Endodermal cell (in vitro differentiated cells): ENCODE data around the gene AMBRA1. TPM values are rescaled to one million over a fixed set of nuclear protein-coding genes. Genes with fewer than 3 reads are reported as not detected.

Experiments used
- DNase-seq: peaks from one replicate; pipeline ENCODE4 v3.0.0-alpha.2; 2017
- H3K27ac ChIP-seq: 2 replicates; pipeline ENCODE4 v1.5.1; 2013; ENCODE audit warnings: mild to moderate bottlenecking, low read depth, low read length, moderate library complexity
- H3K27me3 ChIP-seq: 2 replicates; pipeline ENCODE4 v1.6.1; 2013; ENCODE audit warnings: mild to moderate bottlenecking, low read length, moderate library complexity; ENCODE audit not compliant: insufficient read depth, control insufficient read depth, poor library complexity, severe bottlenecking
- H3K36me3 ChIP-seq: 2 replicates; pipeline ENCODE4 v1.7.0; 2013; ENCODE audit warnings: mild to moderate bottlenecking, low read length, moderate library complexity; ENCODE audit not compliant: control insufficient read depth, insufficient read depth
- H3K4me1 ChIP-seq: one replicate; pipeline ENCODE4 v1.7.0; 2013; ENCODE audit warnings: low read length; ENCODE audit not compliant: control insufficient read depth, insufficient read depth
- H3K4me3 ChIP-seq: 2 replicates; pipeline ENCODE4 v1.5.1; 2013; ENCODE audit warnings: mild to moderate bottlenecking, low read length, moderate library complexity
- H3K9ac ChIP-seq: 2 replicates; pipeline ENCODE4 v1.6.1; 2013; ENCODE audit warnings: mild to moderate bottlenecking, low read length, moderate library complexity; ENCODE audit not compliant: poor library complexity, severe bottlenecking; ENCODE audit errors: extremely low read depth
- H3K9me3 ChIP-seq: 2 replicates; pipeline ENCODE4 v1.6.1; 2013; ENCODE audit warnings: mild to moderate bottlenecking, low read length, moderate library complexity; ENCODE audit not compliant: control insufficient read depth
- H3K27ac Mint-ChIP-seq: 2 replicates; pipeline ENCODE4 v1.8.0; 2020; ENCODE audit warnings: mixed read lengths
- H3K27me3 Mint-ChIP-seq: 2 replicates; pipeline ENCODE4 v1.8.0; 2021; ENCODE audit warnings: mild to moderate bottlenecking, mixed read lengths; ENCODE audit not compliant: insufficient read depth
- H3K36me3 Mint-ChIP-seq: 2 replicates; pipeline ENCODE4 v1.8.0; 2020; ENCODE audit warnings: low read depth, mixed read lengths
- H3K4me1 Mint-ChIP-seq: 2 replicates; pipeline ENCODE4 v1.8.0; 2020; ENCODE audit warnings: mixed read lengths
- H3K4me3 Mint-ChIP-seq: 2 replicates; pipeline ENCODE4 v1.8.0; 2020; ENCODE audit warnings: mild to moderate bottlenecking, moderate library complexity, mixed read lengths
- H3K9me3 Mint-ChIP-seq: 2 replicates; pipeline ENCODE4 v1.8.0; 2020; ENCODE audit warnings: mild to moderate bottlenecking, mixed read lengths
- CTCF ChIP-seq: fragments of 200-600 bp; sonication (generic); conservative IDR thresholded peaks from 2 replicates; pipeline ENCODE4 v1.5.0; 2021; ENCODE audit warnings: antibody characterized with exemption, mild to moderate bottlenecking
- WGBS, 2 experiments: methylation state at CpG; one replicate each; pipeline versions ENCODE4 v1.1.5 to v1.1.7; 2013; ENCODE audit warnings: missing lambda C conversion rate in 2 of 2, mixed read lengths in 1 of 2; ENCODE audit not compliant: insufficient coverage in 1 of 2, insufficient read length in 1 of 2; 5-methylcytosine and 5-hydroxymethylcytosine counted together
- total RNA-seq, 2 donors: library from RNA; stranded (reverse); fragmentation: NEBNext Ultra II Directional in 1 of 2; extraction: Animal tissue kit (Norgen Biotek cat#: 25700) in 1 of 2; gene quantifications; 2 replicates in 1 of 2; 3 replicates in 1 of 2; pipeline ENCODE4 v1.2.1, GENCODE V29; 2021

The AMBRA1 gene
- total RNA-seq, 2 donors from 2014 or later, result 54.5 to 67.8 TPM

- Histone ChIP-seq H3K4me1 (no peaks in the 10 kb centered on the region), H3K36me3 (peaks cover 9% of the 10 kb centered on the region), H3K4me3 (no peak overlapping the region), H3K9me3 (no peaks in the 10 kb centered on the region), H3K27me3 (no peaks in the 10 kb centered on the region), H3K9ac (no peak overlapping the region), H3K27ac (no peak overlapping the region)
- no peak for TF ChIP-seq CTCF
- Mint-ChIP-seq H3K27ac (no peak overlapping the region), H3K36me3 (peaks cover 4% of the 10 kb centered on the region), H3K4me1 (no peaks in the 10 kb centered on the region), H3K27me3 (no peaks in the 10 kb centered on the region), H3K9me3 (no peaks in the 10 kb centered on the region), H3K4me3 (no peak overlapping the region)
- WGBS, 2 experiments, result 86 to 90% methylated on average over 1 to 3 of the region's 3 CpGs
- DNase-seq, result no peak
Observed at GRCh38 chr11:46600194-46600960, 6.6 kb upstream of the AMBRA1 start.

- DNase-seq, result no peak
- Mint-ChIP-seq H3K27me3 (no peaks in the 10 kb centered on the region), H3K4me3 (no peak overlapping the region), H3K4me1 (no peaks in the 10 kb centered on the region), H3K36me3 (peaks cover 4% of the 10 kb centered on the region), H3K9me3 (no peaks in the 10 kb centered on the region), H3K27ac (no peak overlapping the region)
- Histone ChIP-seq H3K9me3 (no peaks in the 10 kb centered on the region), H3K4me3 (no peak overlapping the region), H3K9ac (no peak overlapping the region), H3K27me3 (no peaks in the 10 kb centered on the region), H3K27ac (no peak overlapping the region), H3K4me1 (peaks cover 2% of the 10 kb centered on the region), H3K36me3 (peaks cover 9% of the 10 kb centered on the region)
- TF ChIP-seq CTCF, result no peak
- 91 to 96% methylated on average over 4 to 8 of the region's 8 CpGs for WGBS, 2 experiments
Observed at GRCh38 chr11:46599340-46600193, 5.7 kb upstream of the AMBRA1 start.

GRCh38 chr11:46597609-46598219, 3.9 kb upstream of the AMBRA1 start:
- H3K4me3 Mint-ChIP-seq, result no peak overlapping the region
- peaks cover 4% of the 10 kb centered on the region for H3K36me3 Mint-ChIP-seq

More at GRCh38 chr11:46597609-46598219, 3.9 kb upstream of the AMBRA1 start:
- no peaks in the 10 kb centered on the region for H3K27me3 Mint-ChIP-seq
- H3K27ac ChIP-seq, result no peak overlapping the region
- H3K9ac ChIP-seq, result no peak overlapping the region
- H3K4me3 ChIP-seq, result no peak overlapping the region
- H3K27ac Mint-ChIP-seq, result no peak overlapping the region
- peaks cover 5% of the 10 kb centered on the region for H3K4me1 ChIP-seq
- DNase-seq, result no peak
- no peaks in the 10 kb centered on the region for H3K9me3 Mint-ChIP-seq
- H3K4me1 Mint-ChIP-seq, result peaks cover 9% of the 10 kb centered on the region
- H3K9me3 ChIP-seq, result no peaks in the 10 kb centered on the region
- no peaks in the 10 kb centered on the region for H3K27me3 ChIP-seq
- WGBS, 2 experiments, result 91 to 98% methylated on average over 5 of the region's 6 CpGs
- no peak for TF ChIP-seq CTCF
- H3K36me3 ChIP-seq, result peaks cover 3% of the 10 kb centered on the region
